Stomach smooth muscle (tissue), 2 donors: ENCODE results near the gene STOML2.

ENCODE experiments used
- H3K27ac ChIP-seq: one replicate; pipeline ENCODE4 v1.7.0; 2013; ENCODE audit warnings: mild to moderate bottlenecking, low read length, inconsistent platforms
- H3K27me3 ChIP-seq, 2 donors: one replicate each; pipeline ENCODE4 v1.7.0; 2013; ENCODE audit warnings: low read length in 2 of 2; ENCODE audit not compliant: insufficient read depth in 2 of 2, control insufficient read depth in 1 of 2
- H3K36me3 ChIP-seq, 2 donors: one replicate each; pipeline ENCODE4 v1.7.0; 2013; ENCODE audit warnings: low read length in 2 of 2; ENCODE audit not compliant: control insufficient read depth in 2 of 2, insufficient read depth in 2 of 2
- H3K4me1 ChIP-seq: one replicate; pipeline ENCODE4 v1.7.0; 2013; ENCODE audit warnings: low read length; ENCODE audit not compliant: control insufficient read depth, insufficient read depth
- H3K4me3 ChIP-seq, 2 donors: one replicate each; pipeline ENCODE4 v1.7.0; 2013; ENCODE audit warnings: low read length in 2 of 2
- H3K9ac ChIP-seq, 2 donors: one replicate each; pipeline ENCODE4 v1.7.0; 2013; ENCODE audit warnings: low read length in 2 of 2, mild to moderate bottlenecking in 1 of 2
- H3K9me3 ChIP-seq, 2 donors: one replicate each; pipeline ENCODE4 v1.7.0; 2013; ENCODE audit warnings: low read length in 2 of 2; ENCODE audit not compliant: control insufficient read depth in 2 of 2
- donor health status: healthy.
- donor health status: Pancreatic carcinoma.

Gene STOML2

GRCh38 chr9:35114840-35115628 is 12.1 kb upstream of the STOML2 start:
- Histone ChIP-seq H3K9me3 (no peaks in the 10 kb centered on the region), H3K27me3 (no peaks in the 10 kb centered on the region), H3K4me1 (peaks cover 51% of the 10 kb centered on the region), H3K27ac (peak overlapping the region; percentile 83), H3K36me3 (no peaks in the 10 kb centered on the region), H3K4me3 (peak overlapping the region; percentile 87 to 88), H3K9ac (peak overlapping the region; percentile 59 to 69)

GRCh38 chr9:35114113-35114839 is 11.3 kb upstream of the STOML2 start:
- Histone ChIP-seq H3K27ac (peak overlapping the region; percentile 83), H3K9ac (peak overlapping the region; percentile 59 to 69), H3K36me3 (no peaks in the 10 kb centered on the region), H3K4me3 (peak overlapping the region; percentile 87 to 88), H3K9me3 (no peaks in the 10 kb centered on the region), H3K4me1 (peaks cover 57% of the 10 kb centered on the region), H3K27me3 (no peaks in the 10 kb centered on the region)

DNA sequence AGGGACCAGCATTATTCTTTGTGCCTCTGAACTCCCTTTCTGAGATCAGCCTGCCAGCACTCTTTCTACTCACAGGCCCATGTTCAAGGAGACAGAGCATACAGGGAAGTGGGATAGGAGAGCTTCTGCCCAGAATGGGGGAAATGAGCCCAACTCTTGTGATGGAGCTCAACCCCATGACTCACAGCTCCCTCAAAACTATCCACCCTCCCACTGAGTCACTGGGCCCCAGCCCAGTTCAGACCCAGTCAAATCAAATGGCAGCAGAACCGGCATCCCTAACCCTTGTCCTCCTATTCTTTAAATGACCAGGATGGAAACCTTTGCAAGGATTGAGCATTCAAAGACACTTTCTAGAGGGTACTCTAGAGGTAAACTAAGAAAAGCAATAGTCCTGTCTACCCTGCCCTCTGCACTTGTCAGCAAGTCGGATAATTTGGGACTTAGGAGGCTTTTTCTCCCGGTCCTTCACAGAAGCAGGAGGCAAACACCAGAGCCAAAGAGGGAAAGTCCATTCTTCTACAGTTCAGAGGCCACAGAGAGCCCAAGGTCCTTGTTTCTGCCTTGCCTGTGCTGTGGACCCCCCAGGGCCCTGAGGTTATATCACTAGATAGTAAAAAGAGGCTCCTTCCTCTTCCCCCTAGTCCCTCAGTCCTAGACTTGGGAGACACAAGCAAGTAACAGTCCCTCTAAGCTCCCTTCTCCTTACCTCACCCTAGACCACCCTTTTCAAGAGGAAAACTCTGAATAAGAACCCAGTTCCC is 9.5 kb upstream of the STOML2 start:
- peak overlapping the region; percentile 63 to 72 for H3K9ac ChIP-seq
- peak overlapping the region in 1 of 2 donors; percentile 63 for H3K4me3 ChIP-seq
- H3K27me3 ChIP-seq, result no peaks in the 10 kb centered on the region
- no peaks in the 10 kb centered on the region for H3K9me3 ChIP-seq
- peak overlapping the region; percentile 82 for H3K27ac ChIP-seq
- H3K4me1 ChIP-seq, result peaks cover 61% of the 10 kb centered on the region
- peaks cover 0 to 7% of the 10 kb centered on the region in 2 donors for H3K36me3 ChIP-seq

- peaks cover 56% of the 10 kb centered on the region for H3K4me1 ChIP-seq
- peak overlapping the region; percentile 79 to 91 for H3K9ac ChIP-seq
- peak overlapping the region; percentile 90 for H3K27ac ChIP-seq
- peaks cover 4 to 14% of the 10 kb centered on the region in 2 donors for H3K36me3 ChIP-seq
- H3K9me3 ChIP-seq, result no peaks in the 10 kb centered on the region
- H3K4me3 ChIP-seq, result peak overlapping the region; percentile 83 to 88
- H3K27me3 ChIP-seq, result no peaks in the 10 kb centered on the region
Measured at GRCh38 chr9:35111001-35111933, 8.3 kb upstream of the STOML2 start.

DNA sequence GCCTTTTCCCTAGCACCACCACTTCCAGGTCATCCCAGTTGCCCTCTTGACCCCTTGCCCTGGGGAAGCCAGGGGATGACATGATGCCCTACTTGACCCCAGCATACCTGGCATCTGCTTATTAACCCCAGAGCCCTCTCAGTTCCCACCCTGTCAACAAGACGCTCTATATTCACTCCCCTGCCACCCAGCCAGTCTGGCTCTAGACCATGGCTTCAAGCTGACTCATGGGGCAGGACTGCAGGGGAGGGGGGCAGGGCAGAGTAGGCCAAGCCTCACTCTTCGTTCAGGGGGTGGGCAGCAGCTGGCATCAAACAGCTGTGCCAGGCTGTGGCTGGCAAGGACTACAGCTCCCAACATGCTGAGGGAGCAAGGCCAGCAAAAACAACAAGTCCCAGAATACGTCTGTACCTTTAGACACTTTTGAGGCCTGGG is 7.4 kb upstream of the STOML2 start:
- Histone ChIP-seq H3K4me1 (peaks cover 50% of the 10 kb centered on the region), H3K27ac (peak overlapping the region; percentile 90), H3K9ac (peak overlapping the region; percentile 79 to 91), H3K27me3 (no peaks in the 10 kb centered on the region), H3K36me3 (peaks cover 10 to 23% of the 10 kb centered on the region in 2 donors), H3K9me3 (no peaks in the 10 kb centered on the region), H3K4me3 (peak overlapping the region; percentile 83 to 88)

DNA sequence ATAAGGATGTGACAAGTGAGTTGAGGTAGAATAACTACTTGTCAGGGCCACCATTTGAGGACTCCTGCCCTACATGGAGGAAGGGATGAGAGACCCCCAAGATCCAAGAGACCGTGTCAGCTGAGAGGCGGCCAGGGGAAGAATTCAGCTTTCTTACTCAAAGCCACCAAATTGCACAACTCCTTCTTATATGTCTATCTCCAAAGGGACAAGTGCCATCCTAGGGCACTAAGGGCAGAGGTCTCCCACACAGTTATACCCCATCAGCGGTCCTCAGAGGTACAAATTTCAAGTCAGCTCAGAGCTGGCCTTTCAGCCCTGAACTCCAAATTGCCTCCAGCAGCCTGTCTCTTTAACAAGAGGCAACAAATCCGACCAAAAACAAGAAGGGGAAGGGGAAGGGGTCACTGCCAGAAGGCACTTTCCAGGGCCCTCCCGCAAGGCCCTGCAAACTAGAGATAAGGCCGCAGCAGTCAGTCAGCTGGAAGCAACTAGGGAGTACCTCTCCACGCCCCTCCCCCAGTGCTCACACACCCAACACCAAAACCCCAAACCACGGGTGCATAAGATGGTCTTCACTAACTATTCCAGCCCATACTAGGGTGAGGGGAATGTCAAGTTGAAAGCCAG is 6.1 kb upstream of the STOML2 start:
- H3K9me3 ChIP-seq, result no peaks in the 10 kb centered on the region
- H3K4me3 ChIP-seq, result no peak overlapping the region
- H3K4me1 ChIP-seq, result peaks cover 39% of the 10 kb centered on the region
- H3K36me3 ChIP-seq, result peaks cover 14 to 33% of the 10 kb centered on the region in 2 donors
- no peak overlapping the region for H3K27ac ChIP-seq
- no peaks in the 10 kb centered on the region for H3K27me3 ChIP-seq
- H3K9ac ChIP-seq, result no peak overlapping the region

DNA sequence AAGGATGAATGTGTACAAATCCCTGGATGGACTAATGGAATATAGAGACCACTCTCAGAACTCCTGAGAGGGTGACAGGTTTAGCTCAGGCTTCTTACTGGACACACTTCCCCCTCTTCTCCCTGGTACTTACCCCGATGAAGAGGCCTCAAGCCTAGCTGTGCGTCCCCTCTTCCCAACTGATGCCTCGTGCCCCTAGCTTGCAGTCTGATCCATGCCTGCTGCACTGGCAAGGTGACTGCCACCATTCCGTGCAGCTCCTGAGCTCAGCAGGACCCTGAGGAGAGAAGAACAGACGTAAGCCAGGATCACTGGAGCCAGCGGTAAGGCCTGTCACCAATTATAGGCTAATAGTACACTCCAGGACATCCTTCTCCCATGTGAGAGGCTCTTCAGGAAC is 5.5 kb upstream of the STOML2 start:
- H3K4me3 ChIP-seq, result no peak overlapping the region
- no peak overlapping the region for H3K9ac ChIP-seq
- H3K4me1 ChIP-seq, result peaks cover 40% of the 10 kb centered on the region
- H3K36me3 ChIP-seq, result peaks cover 14 to 33% of the 10 kb centered on the region in 2 donors
- H3K9me3 ChIP-seq, result no peaks in the 10 kb centered on the region
- no peaks in the 10 kb centered on the region for H3K27me3 ChIP-seq
- H3K27ac ChIP-seq, result no peak overlapping the region

DNA sequence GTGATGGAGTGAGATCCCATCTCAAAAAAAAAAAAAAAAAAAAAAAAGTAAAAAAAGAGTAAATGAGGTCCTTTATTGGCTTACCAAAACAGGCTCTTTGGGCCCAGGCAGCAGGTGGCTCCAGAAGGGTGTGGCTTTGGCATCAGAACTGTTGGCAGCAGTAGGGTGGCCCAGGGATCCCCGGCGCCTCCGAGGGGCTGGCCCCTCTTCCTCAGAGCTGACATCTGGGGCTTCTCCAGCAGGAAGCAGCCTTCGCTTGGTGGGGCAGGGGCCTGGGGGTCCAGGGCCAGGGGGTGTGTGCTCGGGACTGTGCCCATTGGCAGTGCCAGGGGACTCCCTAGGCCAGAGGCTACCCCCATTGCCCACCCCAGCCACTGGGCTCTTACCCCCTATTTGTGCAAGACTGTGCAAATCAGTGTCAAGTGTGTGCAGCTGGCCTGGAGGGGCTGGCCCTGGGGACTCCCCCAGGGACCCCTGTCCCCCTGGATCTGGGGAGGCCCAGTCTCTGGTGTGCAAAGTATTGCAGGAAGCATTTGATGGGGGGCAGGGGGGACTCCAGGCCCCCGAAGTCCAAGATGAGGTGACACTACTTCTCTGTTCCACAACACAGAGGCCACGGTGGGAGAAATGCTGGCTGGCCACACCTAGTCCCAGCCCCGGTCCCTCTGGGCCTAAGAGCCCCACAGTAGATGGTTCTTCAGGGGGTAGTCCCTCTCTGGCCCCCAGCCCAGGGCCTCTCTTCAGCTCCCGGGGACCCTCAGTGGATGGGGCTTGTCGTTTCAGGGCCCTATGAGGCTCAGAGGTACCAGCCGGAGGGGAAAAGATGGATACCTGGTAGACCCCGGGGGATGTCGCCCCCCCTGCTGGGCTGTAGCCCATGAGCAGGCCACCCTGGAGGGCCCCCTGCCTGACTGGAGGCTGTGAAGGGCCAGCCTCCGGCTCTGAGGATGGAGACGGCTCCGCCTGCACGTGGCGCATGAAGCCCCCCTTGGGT is 4.7 kb upstream of the STOML2 start:
- Histone ChIP-seq H3K36me3 (peaks cover 14 to 33% of the 10 kb centered on the region in 2 donors), H3K4me3 (no peak overlapping the region), H3K9me3 (no peaks in the 10 kb centered on the region), H3K27me3 (no peaks in the 10 kb centered on the region), H3K4me1 (peaks cover 40% of the 10 kb centered on the region), H3K27ac (no peak overlapping the region), H3K9ac (no peak overlapping the region)

DNA sequence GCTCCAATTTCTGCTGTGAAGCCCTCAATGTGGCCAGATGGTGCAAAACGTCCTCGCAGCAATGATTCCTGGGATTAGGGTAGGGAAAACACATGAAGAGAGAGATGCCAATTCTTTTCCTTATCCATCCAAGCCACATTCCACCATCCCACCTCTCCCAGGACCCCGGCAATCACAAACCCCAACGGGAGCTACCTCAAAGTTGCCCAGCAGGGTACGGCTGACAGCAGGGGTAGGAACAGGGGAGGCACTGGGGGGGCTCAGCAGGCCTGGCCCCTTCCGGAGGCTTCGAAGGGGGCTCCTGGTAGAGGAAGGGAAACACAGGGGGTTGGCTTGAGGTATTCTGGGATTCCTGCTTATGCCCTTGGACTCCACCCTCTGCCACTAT is 3.4 kb upstream of the STOML2 start:
- Histone ChIP-seq H3K9me3 (no peaks in the 10 kb centered on the region), H3K27ac (peak overlapping the region; percentile 11), H3K36me3 (peaks cover 14 to 35% of the 10 kb centered on the region in 2 donors), H3K9ac (no peak overlapping the region), H3K4me3 (no peak overlapping the region), H3K4me1 (peaks cover 43% of the 10 kb centered on the region), H3K27me3 (no peaks in the 10 kb centered on the region)
